T-helper 1 cell treated with Interleukin-12 subunit alpha and Interleukin-12 subunit beta and Interleukin-4 antibody, amounts not matched to agents 30 ng/mL and 1 ng/mL, for 36 hours (primary cell): ENCODE measurements around the gene CREB5. TPM values are rescaled to one million over a fixed set of nuclear protein-coding genes. Genes with fewer than 3 reads are reported as not detected.
"Not testable (repeated sequence)": the region's sequence is repeated elsewhere in the genome, so short reads cannot be mapped to it uniquely, and the experiment has no call there.

Source experiments
- intact Hi-C: fragments of 100-400 bp; cut with micrococcal nuclease; formaldehyde crosslinking; loops from one replicate; pipeline ENCODE4 v1.15.1; 2024
- total RNA-seq: library from RNA; stranded (reverse); gene quantifications from 2 replicates; pipeline ENCODE4 v1.2.3, GENCODE V29; 2022

CREB5 gene
- not detected in 2 replicates for total RNA-seq

GRCh38 chr7:28411876-28412662 is at the start of gene CREB5:
Gene CREB5, plus strand, starts transcription at chr7:28412518. Its CDS starts 397 bp downstream, at chr7:28412915.
- intact Hi-C loops: no loop called here

GRCh38 chr7:28362812-28363211 is 49.5 kb upstream of the CREB5 start:
- intact Hi-C loops: no loop called here

- intact Hi-C loops: no loop called here
Measured at GRCh38 chr7:28364082-28364481, 48.2 kb upstream of the CREB5 start.

GRCh38 chr7:28369523-28369922 is 42.8 kb upstream of the CREB5 start:
- intact Hi-C loops: no loop called here

GRCh38 chr7:28371846-28372245 is 40.5 kb upstream of the CREB5 start:
- intact Hi-C loops: no loop called here

- intact Hi-C loops: no loop called here
Measured at GRCh38 chr7:28373990-28374389, 38.3 kb upstream of the CREB5 start.

- intact Hi-C loops: no loop called here
Measured at GRCh38 chr7:28375729-28376128, 36.6 kb upstream of the CREB5 start.

GRCh38 chr7:28376634-28377033 is 35.7 kb upstream of the CREB5 start:
- intact Hi-C loops: no loop called here

GRCh38 chr7:28378574-28379149 is 33.7 kb upstream of the CREB5 start:
- intact Hi-C loops: no loop called here

- intact Hi-C loops: no loop called here
Measured at GRCh38 chr7:28381466-28381865, 30.9 kb upstream of the CREB5 start.

GRCh38 chr7:28382144-28382543 is 30.2 kb upstream of the CREB5 start:
- intact Hi-C loops: no loop called here

- intact Hi-C loops: no loop called here
Measured at GRCh38 chr7:28383975-28384374, 28.3 kb upstream of the CREB5 start.

GRCh38 chr7:28389504-28390395 is 22.6 kb upstream of the CREB5 start:
- intact Hi-C loops: loop anchor here (1.0 kb wide), 2 partner anchors 237 to 465 kb away; no protein-coding TSS in a partner anchor

- intact Hi-C loops: no loop called here
Measured at GRCh38 chr7:28390426-28390825, 21.9 kb upstream of the CREB5 start.

- intact Hi-C loops: no loop called here
Measured at GRCh38 chr7:28392289-28392688, 20.0 kb upstream of the CREB5 start.

GRCh38 chr7:28395404-28395803 is 16.9 kb upstream of the CREB5 start:
- intact Hi-C loops: no loop called here

GRCh38 chr7:28395831-28396230 is 16.5 kb upstream of the CREB5 start:
- intact Hi-C loops: no loop called here

GRCh38 chr7:28397141-28397540 is 15.2 kb upstream of the CREB5 start:
- intact Hi-C loops: no loop called here

- intact Hi-C loops: no loop called here
Measured at GRCh38 chr7:28400838-28401360, 11.4 kb upstream of the CREB5 start.

GRCh38 chr7:28401567-28401966 is 10.8 kb upstream of the CREB5 start:
- intact Hi-C loops: not testable (repeated sequence)

- intact Hi-C loops: no loop called here
Measured at GRCh38 chr7:28405662-28406061, 6.7 kb upstream of the CREB5 start.

- intact Hi-C loops: no loop called here
Measured at GRCh38 chr7:28406192-28406591, 6.1 kb upstream of the CREB5 start.
